WI38 (cell line): ENCODE data around the gene CDK3.
"Not testable (repeated sequence)": the region's sequence is repeated elsewhere in the genome, so short reads cannot be mapped to it uniquely, and the experiment has no call there.

Experiments used
- H3K4me3 ChIP-seq: 2 replicates; pipeline ENCODE4 v1.5.1; 2011; ENCODE audit warnings: low read depth, mild to moderate bottlenecking, control low read depth, low read length
- CTCF ChIP-seq: IDR thresholded peaks from 2 replicates; pipeline ENCODE4 v1.5.1; 2012; ENCODE audit warnings: low read depth, mild to moderate bottlenecking, control low read depth, low read length

Gene CDK3

GRCh38 chr17:76034428-76035350 is 34.0 kb downstream of the CDK3 start:
- no peak for TF ChIP-seq CTCF
- H3K4me3 ChIP-seq = no peak overlapping the region

GRCh38 chr17:76036497-76037261 is 36.0 kb downstream of the CDK3 start:
- no peak overlapping the region for H3K4me3 ChIP-seq
- TF ChIP-seq CTCF = no peak

- no peak overlapping the region for H3K4me3 ChIP-seq
- TF ChIP-seq CTCF = no peak
Observed at GRCh38 chr17:76038050-76038449, 37.4 kb downstream of the CDK3 start.

- no peak for TF ChIP-seq CTCF
- H3K4me3 ChIP-seq = no peak overlapping the region
Observed at GRCh38 chr17:76039121-76039520, 38.5 kb downstream of the CDK3 start.

GRCh38 chr17:76040376-76040775 is 39.7 kb downstream of the CDK3 start:
- no peak for TF ChIP-seq CTCF
- no peak overlapping the region for H3K4me3 ChIP-seq

GRCh38 chr17:76042868-76043267 is 42.2 kb downstream of the CDK3 start:
- H3K4me3 ChIP-seq = not testable (repeated sequence)

- not testable (repeated sequence) for H3K4me3 ChIP-seq
Observed at GRCh38 chr17:76044475-76045007, 43.9 kb downstream of the CDK3 start.

GRCh38 chr17:76046064-76046463 is 45.4 kb downstream of the CDK3 start:
- no peak overlapping the region for H3K4me3 ChIP-seq
- TF ChIP-seq CTCF = no peak
